ENCODE results near the gene P2RX4. TPM values are rescaled to one million over a fixed set of nuclear protein-coding genes. Genes with fewer than 3 reads are reported as not detected.

The P2RX4 gene
- total RNA-seq, 6 experiments from 2014 or later: 11.5 to 79.7 (median 21.9) TPM

GRCh38 chr12:121233628-121234020 is 23.7 kb downstream of the P2RX4 start:
- WGBS (ENCODE audit: insufficient coverage, low coverage, low lambda C conversion rate, missing lambda C conversion rate): 68% methylated on average over 5 of the region's 11 CpGs
- H3K36me3 ChIP-seq: peaks cover 0 to 6% (median 3%) of the 10 kb centered on the region in 4 donors
- intact Hi-C loops (cut with DNase I): no loop called here
- peaks cover 0 to 31% (median 3%) of the 10 kb centered on the region in 4 donors for H3K4me1 ChIP-seq
- no peak for DNase-seq
- ATAC-seq: no peak
- H3K9me3 ChIP-seq: no peaks in the 10 kb centered on the region
- no peak overlapping the region for H3K4me3 ChIP-seq
- H3K27ac ChIP-seq: no peak overlapping the region
- TF ChIP-seq, protein P1, sequence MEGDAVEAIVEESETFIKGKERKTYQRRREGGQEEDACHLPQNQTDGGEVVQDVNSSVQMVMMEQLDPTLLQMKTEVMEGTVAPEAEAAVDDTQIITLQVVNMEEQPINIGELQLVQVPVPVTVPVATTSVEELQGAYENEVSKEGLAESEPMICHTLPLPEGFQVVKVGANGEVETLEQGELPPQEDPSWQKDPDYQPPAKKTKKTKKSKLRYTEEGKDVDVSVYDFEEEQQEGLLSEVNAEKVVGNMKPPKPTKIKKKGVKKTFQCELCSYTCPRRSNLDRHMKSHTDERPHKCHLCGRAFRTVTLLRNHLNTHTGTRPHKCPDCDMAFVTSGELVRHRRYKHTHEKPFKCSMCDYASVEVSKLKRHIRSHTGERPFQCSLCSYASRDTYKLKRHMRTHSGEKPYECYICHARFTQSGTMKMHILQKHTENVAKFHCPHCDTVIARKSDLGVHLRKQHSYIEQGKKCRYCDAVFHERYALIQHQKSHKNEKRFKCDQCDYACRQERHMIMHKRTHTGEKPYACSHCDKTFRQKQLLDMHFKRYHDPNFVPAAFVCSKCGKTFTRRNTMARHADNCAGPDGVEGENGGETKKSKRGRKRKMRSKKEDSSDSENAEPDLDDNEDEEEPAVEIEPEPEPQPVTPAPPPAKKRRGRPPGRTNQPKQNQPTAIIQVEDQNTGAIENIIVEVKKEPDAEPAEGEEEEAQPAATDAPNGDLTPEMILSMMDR (IDR thresholded peaks at IDR 0.05): no peak
- TF ChIP-seq POLR2A (IDR thresholded peaks at IDR 0.05): no peak
- H3K27me3 ChIP-seq: no peaks in the 10 kb centered on the region

DNA sequence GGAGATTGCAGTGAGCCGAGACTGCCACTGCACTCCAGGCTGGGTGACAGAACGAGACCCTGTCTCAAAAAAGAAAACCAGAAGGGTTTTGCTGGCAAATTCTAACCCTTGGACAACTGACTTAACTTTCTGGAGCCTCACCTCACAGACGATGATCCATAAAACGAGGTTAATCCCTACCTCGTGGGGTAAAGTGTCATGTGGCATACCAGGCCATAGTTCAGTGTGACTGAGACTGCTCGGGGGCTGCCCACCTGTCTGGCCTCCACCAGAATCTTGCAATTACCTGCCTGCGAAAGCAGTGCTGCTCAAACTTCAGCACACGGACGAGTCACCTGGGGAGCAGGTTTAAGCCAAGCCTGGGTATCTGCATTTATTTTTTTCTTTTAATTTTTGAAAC is 26.8 kb downstream of the P2RX4 start:
- TF ChIP-seq, protein P1 (IDR thresholded peaks at IDR 0.05): no peak
- TF ChIP-seq POLR2A (IDR thresholded peaks at IDR 0.05): no peak
- DNase-seq (no peak), ATAC-seq (no peak)
- H3K4me1 ChIP-seq: peaks cover 0 to 30% (median 4%) of the 10 kb centered on the region in 4 donors
- no peak overlapping the region for H3K27ac ChIP-seq
- peaks cover 0 to 6% (median 3%) of the 10 kb centered on the region in 4 donors for H3K36me3 ChIP-seq
- H3K9me3 ChIP-seq: no peaks in the 10 kb centered on the region
- no peaks in the 10 kb centered on the region for H3K27me3 ChIP-seq
- 81% methylated on average over 3 of the region's 9 CpGs for WGBS (ENCODE audit: insufficient coverage, low coverage, low lambda C conversion rate, missing lambda C conversion rate)
- intact Hi-C loops (cut with DNase I): no loop called here
- no peak overlapping the region for H3K4me3 ChIP-seq

DNA sequence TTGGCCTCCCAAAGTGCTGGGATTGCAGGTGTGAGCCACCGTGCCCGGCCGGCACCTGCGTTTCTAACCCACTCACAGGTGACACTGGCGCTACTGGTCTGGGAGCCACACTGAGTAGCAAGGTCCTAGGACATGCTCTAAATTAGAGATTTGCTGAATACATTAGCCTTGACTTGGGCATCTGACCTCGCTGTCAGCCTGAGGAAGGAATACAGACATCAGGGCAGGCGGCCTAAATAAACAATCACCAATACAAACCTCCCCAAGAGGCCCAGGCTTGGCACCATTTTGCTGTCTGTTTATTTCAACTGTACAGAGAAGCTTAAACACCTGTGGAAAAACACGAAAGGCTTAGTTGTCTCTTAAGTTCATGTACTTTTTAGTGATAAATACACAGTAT is 27.5 kb downstream of the P2RX4 start:
- H3K27me3 ChIP-seq: no peaks in the 10 kb centered on the region
- peak overlapping the region in 1 of 3 donors; percentile 68 for H3K27ac ChIP-seq
- 37% methylated on average over 8 of the region's 8 CpGs for WGBS (ENCODE audit: insufficient coverage, low coverage, low lambda C conversion rate, missing lambda C conversion rate)
- H3K9me3 ChIP-seq: no peaks in the 10 kb centered on the region
- peaks cover 0 to 30% (median 4%) of the 10 kb centered on the region in 4 donors for H3K4me1 ChIP-seq
- ATAC-seq (peak; percentile 72 to 83 (median 77)), DNase-seq (peak in 1 of 3 donors; percentile 74)
- intact Hi-C loops (cut with DNase I): no loop called here
- no peak overlapping the region for H3K4me3 ChIP-seq
- H3K36me3 ChIP-seq: peaks cover 0 to 6% (median 3%) of the 10 kb centered on the region in 4 donors
- TF ChIP-seq, protein P1 (IDR thresholded peaks at IDR 0.05): no peak
- no peak for TF ChIP-seq POLR2A (IDR thresholded peaks at IDR 0.05)

- Histone ChIP-seq H3K36me3 (peaks cover 0 to 6% (median 3%) of the 10 kb centered on the region in 4 donors), H3K27ac (peak overlapping the region in 1 of 3 donors; percentile 68), H3K9me3 (no peaks in the 10 kb centered on the region), H3K4me3 (no peak overlapping the region), H3K4me1 (peaks cover 0 to 30% (median 4%) of the 10 kb centered on the region in 4 donors), H3K27me3 (no peaks in the 10 kb centered on the region)
- DNase-seq (no peak), ATAC-seq (no peak)
- WGBS (ENCODE audit: insufficient coverage, low coverage, low lambda C conversion rate, missing lambda C conversion rate): 92% methylated on average over 4 of the region's 4 CpGs
- intact Hi-C loops (cut with DNase I): no loop called here
- TF ChIP-seq, protein P1 (IDR thresholded peaks at IDR 0.05): no peak
- TF ChIP-seq POLR2A (IDR thresholded peaks at IDR 0.05): no peak
Observed at GRCh38 chr12:121238086-121238485, 28.2 kb downstream of the P2RX4 start.

All from right lobe of liver (tissue), 6 donors.